ENCODE data around the gene KLHL1. TPM values are rescaled to one million over a fixed set of nuclear protein-coding genes. Genes with fewer than 3 reads are reported as not detected.
"Not testable (repeated sequence)": the region's sequence is repeated elsewhere in the genome, so short reads cannot be mapped to it uniquely, and the experiment has no call there.

KLHL1 gene, protein sequence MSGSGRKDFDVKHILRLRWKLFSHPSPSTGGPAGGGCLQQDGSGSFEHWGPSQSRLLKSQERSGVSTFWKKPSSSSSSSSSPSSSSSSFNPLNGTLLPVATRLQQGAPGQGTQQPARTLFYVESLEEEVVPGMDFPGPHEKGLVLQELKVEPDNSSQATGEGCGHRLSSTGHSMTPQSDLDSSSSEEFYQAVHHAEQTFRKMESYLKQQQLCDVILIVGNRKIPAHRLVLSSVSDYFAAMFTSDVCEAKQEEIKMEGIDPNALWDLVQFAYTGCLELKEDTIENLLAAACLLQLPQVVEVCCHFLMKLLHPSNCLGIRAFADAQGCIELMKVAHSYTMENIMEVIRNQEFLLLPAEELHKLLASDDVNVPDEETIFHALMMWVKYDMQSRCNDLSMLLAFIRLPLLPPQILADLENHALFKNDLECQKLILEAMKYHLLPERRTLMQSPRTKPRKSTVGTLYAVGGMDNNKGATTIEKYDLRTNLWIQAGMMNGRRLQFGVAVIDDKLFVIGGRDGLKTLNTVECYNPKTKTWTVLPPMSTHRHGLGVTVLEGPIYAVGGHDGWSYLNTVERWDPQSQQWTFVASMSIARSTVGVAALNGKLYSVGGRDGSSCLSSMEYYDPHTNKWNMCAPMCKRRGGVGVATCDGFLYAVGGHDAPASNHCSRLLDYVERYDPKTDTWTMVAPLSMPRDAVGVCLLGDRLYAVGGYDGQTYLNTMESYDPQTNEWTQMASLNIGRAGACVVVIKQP
- total RNA-seq: not detected
- polyA plus RNA-seq (ENCODE audit: insufficient read depth, low read depth, low replicate concordance): 0.13 TPM
- long read RNA-seq, donor 1: 0 reads
- long read RNA-seq, donor 2: 0 reads
- long read RNA-seq, donor 3: 0 reads
- long read RNA-seq, donor 4: 0 reads
- long read RNA-seq, donor 5: 0 reads
- long read RNA-seq, donor 6: 0 reads
- long read RNA-seq, donor 7: 0 reads
- long read RNA-seq, donor 8: 0 reads
- long read RNA-seq, donor 9: 0 reads
- long read RNA-seq, donor 10: 0 reads

- DNase-seq: peak in 4 of 5 donors; percentile 56 to 77 (median 66)
- Histone ChIP-seq H3K4me1 (ENCODE audit: control insufficient read depth in 2 of 3, insufficient read depth in 2 of 3, low read depth in 1 of 3, low read length in 3 of 3) (peaks cover 0 to 3% (median 0%) of the 10 kb centered on the region in 3 donors), H3K9me3 (ENCODE audit: control insufficient read depth in 2 of 3, insufficient read depth in 1 of 3, low read length in 3 of 3) (no peaks in the 10 kb centered on the region), H3K27me3 (ENCODE audit: control insufficient read depth, insufficient read depth, low read length) (peaks cover 4% of the 10 kb centered on the region), H3K9ac (ENCODE audit: low read length in 3 of 3) (no peak within 1 kb of the TSS), H3K4me3 (ENCODE audit: low read length in 3 of 3) (peak within 1 kb of the TSS in 1 of 3 donors; percentile 19), H3K36me3 (ENCODE audit: control insufficient read depth in 2 of 3, insufficient read depth in 3 of 3, low read length in 3 of 3) (no peaks in the 10 kb centered on the region), H3K27ac (ENCODE audit: low read depth in 2 of 2, low read length in 2 of 2) (no peak within 1 kb of the TSS)
- intact Hi-C loops (cut with DNase I): no loop called here
- FAIRE-seq: no peak
- TF ChIP-seq CTCF (IDR thresholded peaks at IDR 0.05; ENCODE audit: borderline replicate concordance, extremely low read depth, insufficient read depth): no peak
Measured at GRCh38 chr13:70108356-70109105, at the start of gene KLHL1. Gene KLHL1, minus strand, starts transcription at chr13:70108452. Its CDS starts 753 bp downstream, at chr13:70107699.

GRCh38 chr13:70142658-70143057, 34.4 kb upstream of the KLHL1 start:
- intact Hi-C loops (cut with DNase I); FAIRE-seq; H3K27ac ChIP-seq (ENCODE audit: low read depth in 2 of 2, low read length in 2 of 2); DNase-seq; H3K27me3 ChIP-seq (ENCODE audit: control insufficient read depth, insufficient read depth, low read length); H3K9me3 ChIP-seq (ENCODE audit: control insufficient read depth in 2 of 3, insufficient read depth in 1 of 3, low read length in 3 of 3); H3K9ac ChIP-seq (ENCODE audit: low read length in 3 of 3); H3K4me1 ChIP-seq (ENCODE audit: control insufficient read depth in 2 of 3, insufficient read depth in 2 of 3, low read depth in 1 of 3, low read length in 3 of 3); H3K36me3 ChIP-seq (ENCODE audit: control insufficient read depth in 2 of 3, insufficient read depth in 3 of 3, low read length in 3 of 3); H3K4me3 ChIP-seq (ENCODE audit: low read length in 3 of 3): not testable (repeated sequence)

DNA sequence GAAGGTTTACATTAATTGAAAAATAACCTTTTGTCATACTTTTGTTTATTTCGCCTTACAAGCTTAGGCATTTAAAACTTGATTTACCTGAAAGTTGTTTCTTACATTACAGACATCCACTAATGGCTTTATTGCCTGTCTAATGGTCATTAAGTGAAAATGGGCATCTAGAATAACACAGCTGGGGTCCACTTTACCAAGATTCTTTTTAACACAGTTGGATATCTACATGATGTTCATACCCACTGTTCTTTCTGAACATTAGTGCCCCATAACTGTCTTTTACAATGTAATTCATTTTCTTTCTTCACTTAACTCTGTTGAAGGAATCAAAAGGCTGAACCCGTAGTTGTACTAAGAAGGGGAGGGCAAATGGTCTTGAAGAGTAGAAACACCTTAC, 19.8 kb upstream of the KLHL1 start:
- no peak overlapping the region for H3K27ac ChIP-seq (ENCODE audit: low read depth in 2 of 2, low read length in 2 of 2)
- no peak overlapping the region for H3K9ac ChIP-seq (ENCODE audit: low read length in 3 of 3)
- H3K9me3 ChIP-seq (ENCODE audit: control insufficient read depth in 2 of 3, insufficient read depth in 1 of 3, low read length in 3 of 3): no peaks in the 10 kb centered on the region
- no peak for TF ChIP-seq CTCF (IDR thresholded peaks at IDR 0.05; ENCODE audit: borderline replicate concordance, extremely low read depth, insufficient read depth)
- H3K27me3 ChIP-seq (ENCODE audit: control insufficient read depth, insufficient read depth, low read length): no peaks in the 10 kb centered on the region
- DNase-seq (no peak), FAIRE-seq (no peak)
- intact Hi-C loops (cut with DNase I): no loop called here
- H3K4me1 ChIP-seq (ENCODE audit: control insufficient read depth in 2 of 3, insufficient read depth in 2 of 3, low read depth in 1 of 3, low read length in 3 of 3): no peaks in the 10 kb centered on the region
- no peak overlapping the region for H3K4me3 ChIP-seq (ENCODE audit: low read length in 3 of 3)
- H3K36me3 ChIP-seq (ENCODE audit: control insufficient read depth in 2 of 3, insufficient read depth in 3 of 3, low read length in 3 of 3): no peaks in the 10 kb centered on the region
